ENCODE results near the gene ACAN.

DNA sequence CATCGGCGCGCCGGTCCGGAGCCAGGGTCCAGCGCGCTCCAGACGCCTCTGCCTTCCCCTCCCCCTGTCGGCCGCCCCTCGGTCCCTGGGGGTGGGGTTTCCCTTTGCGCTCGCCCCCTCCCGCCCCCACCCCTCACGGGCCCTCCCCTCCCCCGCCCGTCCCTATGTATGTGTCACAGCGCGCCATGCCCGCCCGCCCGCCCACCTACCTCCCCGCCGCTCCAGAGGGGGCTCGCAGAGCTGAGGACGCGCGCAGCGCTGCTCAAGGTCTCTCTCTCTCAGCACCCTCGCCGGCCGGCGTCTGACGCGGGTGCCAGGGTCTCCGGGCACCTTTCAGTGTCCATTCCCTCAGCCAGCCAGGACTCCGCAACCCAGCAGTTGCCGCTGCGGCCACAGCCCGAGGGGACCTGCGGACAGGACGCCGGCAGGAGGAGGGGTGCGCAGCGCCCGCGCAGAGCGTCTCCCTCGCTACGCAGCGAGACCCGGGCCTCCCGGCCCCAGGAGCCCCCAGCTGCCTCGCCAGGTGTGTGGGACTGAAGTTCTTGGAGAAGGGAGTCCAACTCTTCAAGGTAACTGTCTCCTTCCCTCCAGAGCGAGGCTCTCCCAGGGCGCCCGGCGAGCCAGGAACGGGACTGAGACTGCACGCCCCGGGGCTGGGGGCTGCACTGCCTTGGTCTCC lies at the start of gene ACAN:
- TF ChIP-seq REST (IDR thresholded peaks at IDR 0.05; ENCODE audit: insufficient read depth in 1 of 2, low read depth in 2 of 2, low read length in 2 of 2) (no peak), POLR2AphosphoS5 (IDR thresholded peaks at IDR 0.05; ENCODE audit: low read depth, low read length) (no peak), FOXP2 (optimal IDR thresholded peaks at IDR 0.05; ENCODE audit: borderline replicate concordance, extremely low read depth, extremely low read length, insufficient read depth) (no peak)

Measured in PFSK-1 (cell line).